Neuron (in vitro differentiated cells): ENCODE data around the gene PAOX.
"Not testable (repeated sequence)": the region's sequence is repeated elsewhere in the genome, so short reads cannot be mapped to it uniquely, and the experiment has no call there.

Source experiments
- H2AFZ ChIP-seq: one replicate; pipeline ENCODE4 v1.6.1; 2013; ENCODE audit warnings: low read depth, mild to moderate bottlenecking, inconsistent platforms, low read length, moderate library complexity
- H3K27me3 ChIP-seq: one replicate; pipeline ENCODE4 v1.6.1; 2013; ENCODE audit warnings: low read length; ENCODE audit not compliant: insufficient read depth
- H3K36me3 ChIP-seq: one replicate; pipeline ENCODE4 v1.6.1; 2013; ENCODE audit warnings: low read length; ENCODE audit not compliant: insufficient read depth
- H3K4me1 ChIP-seq: one replicate; pipeline ENCODE4 v1.6.1; 2013; ENCODE audit warnings: low read length; ENCODE audit not compliant: insufficient read depth
- H3K4me3 ChIP-seq: 2 replicates; pipeline ENCODE4 v1.5.1; 2013; ENCODE audit warnings: mild to moderate bottlenecking, low read length, moderate library complexity
- H3K9me3 ChIP-seq: one replicate; pipeline ENCODE4 v1.6.1; 2013; ENCODE audit warnings: low read length

PAOX gene

GRCh38 chr10:133377025-133377817 is 1.8 kb upstream of the PAOX start:
- Histone ChIP-seq H3K4me1 (peaks cover 15% of the 10 kb centered on the region), H3K27me3 (no peaks in the 10 kb centered on the region), H3K4me3 (no peak overlapping the region), H3K9me3 (peaks cover 2% of the 10 kb centered on the region), H3K36me3 (no peaks in the 10 kb centered on the region), H2AFZ (no peak overlapping the region)

- peak overlapping the region; percentile 82 for H3K4me3 ChIP-seq
- peak overlapping the region; percentile 94 for H2AFZ ChIP-seq
- H3K27me3 ChIP-seq = no peaks in the 10 kb centered on the region
- peaks cover 13% of the 10 kb centered on the region for H3K4me1 ChIP-seq
- no peaks in the 10 kb centered on the region for H3K36me3 ChIP-seq
- peaks cover 2% of the 10 kb centered on the region for H3K9me3 ChIP-seq
Measured at GRCh38 chr10:133377818-133378250, 1.2 kb upstream of the PAOX start.

- peak overlapping the region; percentile 82 for H3K4me3 ChIP-seq
- H3K27me3 ChIP-seq = no peaks in the 10 kb centered on the region
- H3K4me1 ChIP-seq = peaks cover 13% of the 10 kb centered on the region
- H3K36me3 ChIP-seq = no peaks in the 10 kb centered on the region
- peaks cover 2% of the 10 kb centered on the region for H3K9me3 ChIP-seq
- peak overlapping the region; percentile 94 for H2AFZ ChIP-seq
Measured at GRCh38 chr10:133378251-133379096, 588 bp upstream of the PAOX start.

- Histone ChIP-seq H3K4me1 (peaks cover 11% of the 10 kb centered on the region), H3K36me3 (no peaks in the 10 kb centered on the region), H2AFZ (no peak overlapping the region), H3K27me3 (no peaks in the 10 kb centered on the region), H3K9me3 (peaks cover 2% of the 10 kb centered on the region), H3K4me3 (no peak overlapping the region)
Measured at GRCh38 chr10:133379801-133380666, 972 bp downstream of the PAOX start.

GRCh38 chr10:133381036-133381435 is 2.0 kb downstream of the PAOX start:
- Histone ChIP-seq H3K9me3 (peaks cover 2% of the 10 kb centered on the region), H3K27me3 (no peaks in the 10 kb centered on the region), H3K36me3 (no peaks in the 10 kb centered on the region), H3K4me3 (no peak overlapping the region), H2AFZ (no peak overlapping the region), H3K4me1 (peaks cover 11% of the 10 kb centered on the region)

- peaks cover 2% of the 10 kb centered on the region for H3K9me3 ChIP-seq
- H3K36me3 ChIP-seq = no peaks in the 10 kb centered on the region
- no peak overlapping the region for H2AFZ ChIP-seq
- H3K27me3 ChIP-seq = no peaks in the 10 kb centered on the region
- no peak overlapping the region for H3K4me3 ChIP-seq
- H3K4me1 ChIP-seq = peaks cover 1% of the 10 kb centered on the region
Measured at GRCh38 chr10:133383551-133383950, 4.5 kb downstream of the PAOX start.

GRCh38 chr10:133384071-133384470 is 5.0 kb downstream of the PAOX start:
- Histone ChIP-seq H3K4me1 (no peaks in the 10 kb centered on the region), H2AFZ (no peak overlapping the region), H3K27me3 (no peaks in the 10 kb centered on the region), H3K9me3 (peaks cover 2% of the 10 kb centered on the region), H3K36me3 (no peaks in the 10 kb centered on the region), H3K4me3 (no peak overlapping the region)

GRCh38 chr10:133385214-133385613 is 6.2 kb downstream of the PAOX start:
- H3K36me3 ChIP-seq = no peaks in the 10 kb centered on the region
- no peak overlapping the region for H2AFZ ChIP-seq
- no peaks in the 10 kb centered on the region for H3K4me1 ChIP-seq
- H3K9me3 ChIP-seq = no peaks in the 10 kb centered on the region
- H3K4me3 ChIP-seq = no peak overlapping the region
- H3K27me3 ChIP-seq = no peaks in the 10 kb centered on the region

GRCh38 chr10:133386951-133387350 is 7.9 kb downstream of the PAOX start:
- not testable (repeated sequence) for H3K27me3 ChIP-seq, H3K36me3 ChIP-seq, H3K9me3 ChIP-seq, H3K4me3 ChIP-seq, H2AFZ ChIP-seq, H3K4me1 ChIP-seq

GRCh38 chr10:133388236-133388972 is 9.3 kb downstream of the PAOX start:
- no peaks in the 10 kb centered on the region for H3K36me3 ChIP-seq
- no peaks in the 10 kb centered on the region for H3K27me3 ChIP-seq
- H3K9me3 ChIP-seq = no peaks in the 10 kb centered on the region
- H3K4me1 ChIP-seq = peaks cover under 1% of the 10 kb centered on the region
- no peak overlapping the region for H3K4me3 ChIP-seq
- no peak overlapping the region for H2AFZ ChIP-seq

- H3K4me1 ChIP-seq = peaks cover 3% of the 10 kb centered on the region
- H3K36me3 ChIP-seq = no peaks in the 10 kb centered on the region
- H2AFZ ChIP-seq = no peak overlapping the region
- H3K27me3 ChIP-seq = no peaks in the 10 kb centered on the region
- H3K9me3 ChIP-seq = no peaks in the 10 kb centered on the region
- no peak overlapping the region for H3K4me3 ChIP-seq
Measured at GRCh38 chr10:133388973-133389818, 10.1 kb downstream of the PAOX start.
